HepG2 (cell line): Measurements from ENCODE around the gene IGF1. TPM values are rescaled to one million over a fixed set of nuclear protein-coding genes. Genes with fewer than 3 reads are reported as not detected.

ENCODE experiments used
- ATAC-seq: fragments of 200-7000 bp; cut with Tn5 transposase; 3 replicates; pipeline ENCODE4 v1.9.1; 2020; ENCODE audit warnings: mild to moderate bottlenecking, moderate library complexity
- BruUV-seq: library from RNA; stranded (reverse); fragments of 400-500 nt; replicated peaks from 2 replicates; lab custom pipeline; 2021; lab: Mats Ljungman, UMichigan
- CTCF ChIA-PET: fragments of 300-600 bp; formaldehyde crosslinking; extraction: SDS; loops from one replicate; lab custom pipeline; 2021; ENCODE audit warnings: low total read pairs, inconsistent platforms, low intra/inter-chr PET ratio; lab: Yijun Ruan, JAX
- POLR2A ChIA-PET: fragments of 350-600 bp; sonication (Branson Sonifier 250); formaldehyde crosslinking; loops from one replicate; lab custom pipeline; 2020; ENCODE audit warnings: antibody characterized with exemption, inconsistent platforms; lab: Yijun Ruan, JAX
- DNase-seq: peaks from one replicate; pipeline ENCODE4 v3.0.0-alpha.2; 2015; ENCODE audit warnings: low spot score
- FAIRE-seq: peaks from 3 replicates; lab custom pipeline; 2011; peaks lifted over from hg19 to GRCh38; lab: Jason Lieb, UNC
- H2AFZ ChIP-seq: one replicate; pipeline ENCODE4 v1.6.1; 2011; ENCODE audit warnings: low read length, inconsistent platforms
- H3K27ac ChIP-seq: fragments of 300-600 bp; 3 replicates; pipeline ENCODE4 v1.8.0; 2011; ENCODE audit warnings: mixed run types, mild to moderate bottlenecking, mixed read lengths, low read length, inconsistent platforms; ENCODE audit not compliant: insufficient read depth; ENCODE audit errors: extremely low read length
- H3K27me3 ChIP-seq, 2 experiments: fragments of 200-600 bp in 1 of 2; 2 replicates in 1 of 2; 3 replicates in 1 of 2; pipeline versions ENCODE4 v1.6.0 to v1.8.0; 2011; ENCODE audit warnings: low read length in 2 of 2, mild to moderate bottlenecking in 2 of 2, moderate library complexity in 2 of 2, inconsistent platforms in 1 of 2; ENCODE audit not compliant: insufficient read depth in 2 of 2, control insufficient read depth in 1 of 2
- H3K36me3 ChIP-seq, 2 experiments: fragments of 200-600 bp in 1 of 2; replicated peaks in 1 of 2; 2 replicates in 1 of 2; 3 replicates in 1 of 2; pipeline versions ENCODE4 v1.5.1 to v1.8.0; 2011; ENCODE audit warnings: low read length in 2 of 2, inconsistent platforms in 1 of 2; ENCODE audit not compliant: insufficient read depth in 2 of 2, control insufficient read depth in 1 of 2
- H3K4me1 ChIP-seq: 2 replicates; pipeline ENCODE4 v1.5.1; 2012; ENCODE audit warnings: low read length, inconsistent platforms; ENCODE audit not compliant: insufficient read depth
- H3K4me2 ChIP-seq: 2 replicates; pipeline ENCODE4 v1.6.0; 2011; ENCODE audit warnings: low read depth, low read length, inconsistent platforms
- H3K4me3 ChIP-seq, 3 experiments: fragments of 200-600 bp in 1 of 3; sonication (generic), shearing (Covaris generic) in 1 of 3; replicated peaks in 1 of 3; 2 replicates each; pipeline ENCODE4 v1.5.1; 2011 to 2016; ENCODE audit warnings: low read length in 3 of 3, inconsistent platforms in 2 of 3, low read depth in 2 of 3, mild to moderate bottlenecking in 2 of 3, control low read depth in 1 of 3, mixed read lengths in 1 of 3; ENCODE audit not compliant: insufficient read depth in 1 of 3
- H3K79me2 ChIP-seq: one replicate; pipeline ENCODE4 v1.6.1; 2011; ENCODE audit warnings: low read length, inconsistent platforms; ENCODE audit not compliant: insufficient read depth
- H3K9ac ChIP-seq: 2 replicates; pipeline ENCODE4 v1.6.0; 2011; ENCODE audit warnings: mild to moderate bottlenecking, low read depth, low read length, inconsistent platforms; ENCODE audit not compliant: insufficient read depth
- H3K9me3 ChIP-seq: 2 replicates; pipeline ENCODE4 v1.5.1; 2012; ENCODE audit warnings: mild to moderate bottlenecking, low read length
- H4K20me1 ChIP-seq: 2 replicates; pipeline ENCODE4 v1.6.0; 2011; ENCODE audit warnings: inconsistent platforms, mild to moderate bottlenecking, low read length, moderate library complexity; ENCODE audit not compliant: insufficient read depth
- ADNP ChIP-seq: sonication (generic); formaldehyde crosslinking; IDR thresholded peaks from 2 replicates; pipeline ENCODE4 v1.4.0; 2020; ENCODE audit warnings: missing genetic modification reagents
- AKAP8 ChIP-seq: sonication (generic); formaldehyde crosslinking; IDR thresholded peaks from 2 replicates; pipeline ENCODE4 v1.5.1; 2020; ENCODE audit warnings: mild to moderate bottlenecking, missing genetic modification reagents
- CC2D1A ChIP-seq: sonication (generic); formaldehyde crosslinking; IDR thresholded peaks from 2 replicates; pipeline ENCODE4 v1.8.1; 2023; ENCODE audit warnings: mild to moderate bottlenecking, missing genetic modification reagents
- HBP1 ChIP-seq: IDR thresholded peaks from 2 replicates; pipeline ENCODE4 v1.6.1; 2016; ENCODE audit warnings: low read depth, control low read depth
- KAT7 ChIP-seq: IDR thresholded peaks from 2 replicates; pipeline ENCODE4 v1.6.1; 2018; ENCODE audit warnings: borderline replicate concordance, missing compliant biosample characterization
- KDM1A ChIP-seq: IDR thresholded peaks from 2 replicates; pipeline ENCODE4 v1.6.1; 2016; ENCODE audit warnings: missing compliant biosample characterization
- ZMYM2 ChIP-seq: sonication (generic); formaldehyde crosslinking; IDR thresholded peaks from 2 replicates; pipeline ENCODE4 v1.8.0; 2022; ENCODE audit warnings: mild to moderate bottlenecking, missing genetic modification reagents
- ZNF251 ChIP-seq: sonication (generic); formaldehyde crosslinking; IDR thresholded peaks from 2 replicates; pipeline ENCODE4 v1.9.0; 2021; ENCODE audit warnings: mild to moderate bottlenecking, missing genetic modification reagents
- ZNF260 ChIP-seq: sonication (generic); formaldehyde crosslinking; IDR thresholded peaks from 2 replicates; pipeline ENCODE4 v1.4.0; 2020; ENCODE audit warnings: missing genetic modification reagents, low read depth, mild to moderate bottlenecking, borderline replicate concordance
- ZNF354B ChIP-seq: sonication (generic); formaldehyde crosslinking; IDR thresholded peaks from 2 replicates; pipeline ENCODE4 v1.8.0; 2022; ENCODE audit warnings: mild to moderate bottlenecking, missing genetic modification reagents
- ZNF557 ChIP-seq: sonication (generic); formaldehyde crosslinking; IDR thresholded peaks from 2 replicates; pipeline ENCODE4 v1.4.0; 2020; ENCODE audit warnings: missing genetic modification reagents
- ZNF644 ChIP-seq: IDR thresholded peaks from 2 replicates; pipeline ENCODE4 v1.6.1; 2016; ENCODE audit warnings: low read depth
- ZNF7 ChIP-seq: IDR thresholded peaks from 2 replicates; pipeline ENCODE4 v1.6.1; 2016; ENCODE audit warnings: missing biosample characterization, missing genetic modification reagents
- ZSCAN5A ChIP-seq: sonication (generic); formaldehyde crosslinking; IDR thresholded peaks from 2 replicates; pipeline ENCODE4 v1.8.0; 2022; ENCODE audit warnings: mild to moderate bottlenecking, missing genetic modification reagents, borderline replicate concordance
- WGBS: methylation state at CpG from one replicate; pipeline ENCODE4 v1.1.6; 2017; ENCODE audit warnings: low lambda C conversion rate; 5-methylcytosine and 5-hydroxymethylcytosine counted together
- in situ Hi-C: cut with HindIII; loops from 2 replicates; pipeline ENCODE4 v1.10.0; 2017; ENCODE audit warnings: low pct_unique_long_range_greater_than_20kb; ENCODE audit not compliant: extremely low pct_ligation_motif_present
- intact Hi-C: fragments of 100-400 bp; cut with micrococcal nuclease; formaldehyde crosslinking; loops from one replicate; pipeline ENCODE4 v1.10.0; 2022; ENCODE audit not compliant: unreplicated experiment
- polyA plus RNA-seq, 8 experiments: library from polyadenylated mRNA; depleted of rRNA in 3 of 8; stranded (reverse) in 7 of 8; unstranded in 1 of 8; fragments of >200 nt; fragmentation: Illumina TruSeq in 4 of 8; extraction: Trizol in 4 of 8; gene quantifications; 2 replicates each; pipeline versions ENCODE4 v1.2.1 to v1.2.3, GENCODE V29; 2011 to 2016; ENCODE audit warnings: low read depth in 4 of 8, missing spikeins in 1 of 8, mixed read lengths in 1 of 8; ENCODE audit not compliant: insufficient read depth in 1 of 8
- total RNA-seq, 5 experiments: library from RNA; depleted of rRNA; stranded (reverse); fragments of >200 nt; fragmentation: Illumina TruSeq; extraction: Trizol; gene quantifications; 2 replicates each; pipeline ENCODE4 v1.2.3, GENCODE V29; 2016; ENCODE audit warnings: low read depth in 1 of 5

Gene IGF1
- total and polyA plus RNA-seq, 2 of the 13 experiments (the other 11 are each of a cell fraction or from before 2014, with no cell fraction given), result not detected

- in situ Hi-C loops (no loop called here), intact Hi-C loops (no loop called here)
- Histone ChIP-seq H2AFZ (no peak overlapping the region), H3K9ac (no peak overlapping the region), H3K4me3 (no peak overlapping the region), H3K27ac (no peak overlapping the region), H3K9me3 (no peaks in the 10 kb centered on the region), H3K79me2 (no peaks in the 10 kb centered on the region), H4K20me1 (no peaks in the 10 kb centered on the region), H3K4me1 (peaks cover 7% of the 10 kb centered on the region), H3K27me3 (no peaks in the 10 kb centered on the region), H3K4me2 (no peak overlapping the region), H3K36me3 (no peaks in the 10 kb centered on the region)
- no peak for DNase-seq
- no TSS peak for BruUV-seq
- no peak for ATAC-seq
- ChIA-PET CTCF (no interaction called here), POLR2A (no interaction called here)
- TF ChIP-seq ZNF644, result no peak
- TF ChIP-seq ZSCAN5A, result no peak
- no peak for TF ChIP-seq ZNF557
- TF ChIP-seq ZNF251 (CRISPR knock-in tag), result no peak
- TF ChIP-seq HBP1 (CRISPR knock-in tag), result no peak
- no peak for TF ChIP-seq ADNP
- TF ChIP-seq ZMYM2 (CRISPR knock-in tag), result no peak
- TF ChIP-seq ZNF354B (CRISPR knock-in tag), result no peak
- no peak for TF ChIP-seq ZNF260
- no peak for TF ChIP-seq CC2D1A (CRISPR knock-in tag)
- no peak for TF ChIP-seq ZNF7 (CRISPR knock-in tag)
- TF ChIP-seq AKAP8, result no peak
- TF ChIP-seq KAT7, result no peak
- TF ChIP-seq KDM1A (CRISPR knock-in tag), result no peak
- WGBS, result 3% methylated on average over 5 of the region's 5 CpGs
- FAIRE-seq, result no peak
Measured at GRCh38 chr12:102425109-102426039, 55.0 kb downstream of the IGF1 start.
